Endodermal cell (in vitro differentiated cells): ENCODE results near the gene CDC42EP3. TPM values are rescaled to one million over a fixed set of nuclear protein-coding genes. Genes with fewer than 3 reads are reported as not detected.

ENCODE experiments used
- DNase-seq: peaks from one replicate; pipeline ENCODE4 v3.0.0-alpha.2; 2017
- H3K27ac ChIP-seq: 2 replicates; pipeline ENCODE4 v1.5.1; 2013; ENCODE audit warnings: mild to moderate bottlenecking, low read depth, low read length, moderate library complexity
- H3K27me3 ChIP-seq: 2 replicates; pipeline ENCODE4 v1.6.1; 2013; ENCODE audit warnings: mild to moderate bottlenecking, low read length, moderate library complexity; ENCODE audit not compliant: insufficient read depth, control insufficient read depth, poor library complexity, severe bottlenecking
- H3K36me3 ChIP-seq: 2 replicates; pipeline ENCODE4 v1.7.0; 2013; ENCODE audit warnings: mild to moderate bottlenecking, low read length, moderate library complexity; ENCODE audit not compliant: control insufficient read depth, insufficient read depth
- H3K4me1 ChIP-seq: one replicate; pipeline ENCODE4 v1.7.0; 2013; ENCODE audit warnings: low read length; ENCODE audit not compliant: control insufficient read depth, insufficient read depth
- H3K4me3 ChIP-seq: 2 replicates; pipeline ENCODE4 v1.5.1; 2013; ENCODE audit warnings: mild to moderate bottlenecking, low read length, moderate library complexity
- H3K9ac ChIP-seq: 2 replicates; pipeline ENCODE4 v1.6.1; 2013; ENCODE audit warnings: mild to moderate bottlenecking, low read length, moderate library complexity; ENCODE audit not compliant: poor library complexity, severe bottlenecking; ENCODE audit errors: extremely low read depth
- H3K9me3 ChIP-seq: 2 replicates; pipeline ENCODE4 v1.6.1; 2013; ENCODE audit warnings: mild to moderate bottlenecking, low read length, moderate library complexity; ENCODE audit not compliant: control insufficient read depth
- H3K27ac Mint-ChIP-seq: 2 replicates; pipeline ENCODE4 v1.8.0; 2020; ENCODE audit warnings: mixed read lengths
- H3K27me3 Mint-ChIP-seq: 2 replicates; pipeline ENCODE4 v1.8.0; 2021; ENCODE audit warnings: mild to moderate bottlenecking, mixed read lengths; ENCODE audit not compliant: insufficient read depth
- H3K36me3 Mint-ChIP-seq: 2 replicates; pipeline ENCODE4 v1.8.0; 2020; ENCODE audit warnings: low read depth, mixed read lengths
- H3K4me1 Mint-ChIP-seq: 2 replicates; pipeline ENCODE4 v1.8.0; 2020; ENCODE audit warnings: mixed read lengths
- H3K4me3 Mint-ChIP-seq: 2 replicates; pipeline ENCODE4 v1.8.0; 2020; ENCODE audit warnings: mild to moderate bottlenecking, moderate library complexity, mixed read lengths
- H3K9me3 Mint-ChIP-seq: 2 replicates; pipeline ENCODE4 v1.8.0; 2020; ENCODE audit warnings: mild to moderate bottlenecking, mixed read lengths
- CTCF ChIP-seq: fragments of 200-600 bp; sonication (generic); conservative IDR thresholded peaks from 2 replicates; pipeline ENCODE4 v1.5.0; 2021; ENCODE audit warnings: antibody characterized with exemption, mild to moderate bottlenecking
- WGBS, 2 experiments: methylation state at CpG; one replicate each; pipeline versions ENCODE4 v1.1.5 to v1.1.7; 2013; ENCODE audit warnings: missing lambda C conversion rate in 2 of 2, mixed read lengths in 1 of 2; ENCODE audit not compliant: insufficient coverage in 1 of 2, insufficient read length in 1 of 2; 5-methylcytosine and 5-hydroxymethylcytosine counted together
- total RNA-seq, 2 donors: library from RNA; stranded (reverse); fragmentation: NEBNext Ultra II Directional in 1 of 2; extraction: Animal tissue kit (Norgen Biotek cat#: 25700) in 1 of 2; gene quantifications; 2 replicates in 1 of 2; 3 replicates in 1 of 2; pipeline ENCODE4 v1.2.1, GENCODE V29; 2021

Gene CDC42EP3
- total RNA-seq, 2 donors from 2014 or later, result 26.4 to 30.2 TPM

GRCh38 chr2:37665604-37666362, 5.7 kb downstream of the CDC42EP3 start:
- TF ChIP-seq CTCF, result no peak
- Histone ChIP-seq H3K27ac (no peak overlapping the region), H3K27me3 (no peaks in the 10 kb centered on the region), H3K9me3 (no peaks in the 10 kb centered on the region), H3K4me1 (peaks cover 8% of the 10 kb centered on the region), H3K9ac (no peak overlapping the region), H3K4me3 (peak overlapping the region; percentile 97), H3K36me3 (peaks cover 60% of the 10 kb centered on the region)
- 88 to 91% methylated on average over 11 of the region's 11 CpGs for WGBS, 2 experiments
- H3K36me3 Mint-ChIP-seq, result peaks cover 17% of the 10 kb centered on the region
- no peak overlapping the region for H3K4me3 Mint-ChIP-seq
- H3K9me3 Mint-ChIP-seq, result no peaks in the 10 kb centered on the region
- DNase-seq, result no peak
- peaks cover 40% of the 10 kb centered on the region for H3K4me1 Mint-ChIP-seq
- peaks cover 36% of the 10 kb centered on the region for H3K27me3 Mint-ChIP-seq
- no peak overlapping the region for H3K27ac Mint-ChIP-seq

GRCh38 chr2:37665043-37665442, 6.4 kb downstream of the CDC42EP3 start:
- Histone ChIP-seq H3K9me3 (no peaks in the 10 kb centered on the region), H3K4me3 (no peak overlapping the region), H3K27me3 (no peaks in the 10 kb centered on the region), H3K9ac (no peak overlapping the region), H3K27ac (no peak overlapping the region), H3K4me1 (peaks cover 8% of the 10 kb centered on the region), H3K36me3 (peaks cover 58% of the 10 kb centered on the region)
- H3K36me3 Mint-ChIP-seq, result peaks cover 17% of the 10 kb centered on the region
- no peak overlapping the region for H3K4me3 Mint-ChIP-seq
- peaks cover 28% of the 10 kb centered on the region for H3K27me3 Mint-ChIP-seq
- H3K9me3 Mint-ChIP-seq, result no peaks in the 10 kb centered on the region
- no peak overlapping the region for H3K27ac Mint-ChIP-seq
- DNase-seq, result no peak
- H3K4me1 Mint-ChIP-seq, result peaks cover 40% of the 10 kb centered on the region
- 90 to 100% methylated on average over 1 to 2 of the region's 2 CpGs for WGBS, 2 experiments
- no peak for TF ChIP-seq CTCF

GRCh38 chr2:37664231-37664643, 7.2 kb downstream of the CDC42EP3 start:
- H3K27me3 ChIP-seq, result no peaks in the 10 kb centered on the region
- DNase-seq, result no peak
- WGBS, 2 experiments, result 92 to 99% methylated on average over 2 of the region's 2 CpGs
- no peaks in the 10 kb centered on the region for H3K9me3 Mint-ChIP-seq
- no peak overlapping the region for H3K27ac Mint-ChIP-seq
- peaks cover 50% of the 10 kb centered on the region for H3K36me3 ChIP-seq
- H3K4me3 Mint-ChIP-seq, result no peak overlapping the region
- H3K4me1 Mint-ChIP-seq, result peaks cover 41% of the 10 kb centered on the region
- H3K27me3 Mint-ChIP-seq, result peaks cover 22% of the 10 kb centered on the region
- H3K9ac ChIP-seq, result no peak overlapping the region
- H3K27ac ChIP-seq, result no peak overlapping the region
- H3K9me3 ChIP-seq, result no peaks in the 10 kb centered on the region
- H3K4me3 ChIP-seq, result no peak overlapping the region
- TF ChIP-seq CTCF, result no peak
- H3K4me1 ChIP-seq, result peaks cover 9% of the 10 kb centered on the region
- H3K36me3 Mint-ChIP-seq, result peaks cover 17% of the 10 kb centered on the region
